ENCODE data around the gene RIMS4. TPM values are rescaled to one million over a fixed set of nuclear protein-coding genes. Genes with fewer than 3 reads are reported as not detected.

RIMS4 gene
- total RNA-seq, 1 donor from 2014 or later = 43.2 TPM

DNA sequence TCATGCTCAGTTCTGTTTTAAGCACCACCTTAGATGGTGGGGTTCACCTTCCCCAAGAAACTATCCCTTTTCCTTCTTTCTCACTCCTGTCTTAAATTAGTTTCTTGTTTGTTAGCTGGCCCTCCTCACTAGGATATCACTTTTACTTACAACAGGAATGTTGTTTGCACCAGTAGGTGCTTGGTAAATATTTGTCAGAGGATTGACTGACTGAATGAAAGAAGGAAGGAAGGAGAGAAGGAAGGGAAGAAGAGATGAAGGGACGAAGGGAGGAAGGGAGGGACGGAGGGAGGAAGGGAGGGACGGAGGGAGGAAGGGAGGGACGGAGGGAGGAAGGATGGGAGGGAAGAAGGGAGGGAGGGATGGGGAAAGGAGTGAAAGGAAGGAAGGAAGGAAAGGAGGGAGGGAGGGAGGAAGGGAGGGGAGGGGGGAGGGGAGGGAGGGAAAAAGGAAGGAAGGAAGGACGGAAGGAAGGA lies 65.2 kb downstream of the RIMS4 start:
- no peak for DNase-seq (ENCODE audit: low spot score in 2 of 2)

DNA sequence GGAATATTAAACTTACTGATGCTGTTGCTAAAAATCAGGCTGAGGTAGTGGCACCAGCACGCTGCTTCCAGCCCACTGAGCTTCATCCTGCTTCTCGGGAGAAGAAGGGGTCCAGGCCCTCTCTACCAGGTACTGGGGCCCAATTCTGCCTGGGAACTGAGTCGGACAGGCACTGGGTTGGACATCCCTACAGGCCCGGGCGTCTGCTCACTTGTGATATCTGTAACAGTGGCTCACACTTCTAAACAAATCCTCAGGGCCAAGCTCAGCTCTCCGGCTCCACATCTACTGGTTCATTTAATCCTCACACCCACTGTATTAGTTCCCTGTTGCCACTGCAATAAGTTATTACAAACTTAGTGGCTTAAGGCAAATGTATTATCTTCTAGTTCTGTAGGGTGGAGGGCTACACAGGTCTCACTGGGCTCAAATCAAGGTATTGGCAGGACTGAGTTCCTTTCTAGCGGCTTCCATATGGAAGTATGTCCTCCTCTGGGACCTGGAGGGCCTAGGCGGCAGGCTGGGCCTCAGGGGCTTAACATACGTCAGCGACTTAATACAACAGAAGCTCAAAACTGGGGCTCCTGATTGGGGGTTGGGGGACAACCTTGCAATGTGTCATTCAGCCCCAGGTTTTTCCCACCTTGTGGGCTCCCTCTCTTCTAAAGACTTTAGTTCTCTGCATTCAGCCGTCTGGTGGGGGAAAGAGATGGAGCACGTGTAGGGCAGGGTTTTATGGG lies 66.3 kb downstream of the RIMS4 start:
- DNase-seq (ENCODE audit: low spot score in 2 of 2) (no peak), FAIRE-seq (no peak)

More for the DNA sequence above, 65.2 kb downstream of the RIMS4 start:
- FAIRE-seq = no peak

DNA sequence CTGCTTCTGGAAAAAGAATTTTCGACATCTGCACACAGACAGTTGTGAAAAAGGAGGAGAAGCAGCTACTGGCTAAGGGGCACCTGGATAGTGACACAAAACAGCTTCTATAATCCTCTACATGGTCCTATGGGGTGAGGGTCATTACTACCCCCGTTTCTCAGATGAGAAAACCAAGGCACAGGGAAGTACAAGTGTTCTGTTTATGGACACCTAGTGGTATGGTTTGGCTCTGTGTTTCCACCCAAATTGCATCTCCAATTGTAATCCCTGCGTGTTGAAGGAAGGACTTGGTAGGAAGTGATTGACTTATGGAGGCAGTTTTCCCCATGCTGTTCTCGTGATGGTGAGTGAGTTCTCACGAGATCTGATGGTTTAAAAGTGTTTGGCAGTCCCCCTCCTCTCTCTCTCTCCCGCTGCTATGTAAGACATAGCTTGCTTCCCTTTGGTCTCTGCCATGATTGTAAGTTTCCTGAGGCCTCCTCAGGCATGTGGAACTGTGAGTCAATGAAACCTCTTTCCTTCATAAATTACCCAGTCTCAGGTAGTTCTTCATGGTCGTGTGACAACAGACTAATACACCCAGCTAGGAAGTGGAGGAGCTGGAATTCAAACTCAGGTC lies 67.2 kb downstream of the RIMS4 start:
- DNase-seq (ENCODE audit: low spot score in 2 of 2) (no peak), FAIRE-seq (no peak)

DNA sequence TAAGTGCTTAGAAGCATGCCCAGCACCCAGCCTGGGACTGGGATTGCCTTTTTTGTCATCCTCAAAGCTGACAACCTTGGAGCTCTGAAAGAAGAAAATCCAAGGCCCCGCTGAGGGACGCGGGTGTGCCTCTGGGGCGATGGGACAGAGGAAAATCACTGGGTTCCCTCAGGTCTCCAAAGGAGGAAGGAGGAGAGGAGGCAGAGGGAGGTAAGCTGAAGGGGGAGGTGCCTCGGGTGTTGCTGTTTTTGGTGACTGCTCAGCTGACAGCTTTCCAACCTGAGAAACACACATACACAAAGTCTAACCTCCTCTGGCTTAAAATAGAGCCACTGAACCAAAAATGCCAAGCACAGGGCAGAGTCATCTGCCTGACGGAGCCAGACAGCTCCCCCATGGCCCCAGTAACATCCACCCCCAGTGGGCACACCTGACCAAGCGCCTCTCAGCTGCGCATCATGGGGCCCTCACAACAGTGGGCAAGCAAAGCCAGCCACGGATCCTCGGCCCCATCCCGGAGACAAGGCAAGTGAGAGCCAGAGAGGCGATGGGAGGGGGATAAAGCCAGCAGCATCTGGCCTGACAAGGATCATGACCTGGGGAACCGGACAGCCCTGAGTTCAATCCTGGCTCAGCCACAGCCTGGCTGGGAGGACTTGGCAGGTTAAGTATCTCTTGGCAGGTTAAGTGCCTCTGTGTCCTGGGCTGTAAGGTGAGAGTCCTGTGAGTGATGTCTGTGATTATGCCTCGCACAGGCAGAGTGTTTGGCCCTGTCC lies 67.9 kb downstream of the RIMS4 start:
- no peak for FAIRE-seq
- DNase-seq (ENCODE audit: low spot score in 2 of 2) = no peak

DNA sequence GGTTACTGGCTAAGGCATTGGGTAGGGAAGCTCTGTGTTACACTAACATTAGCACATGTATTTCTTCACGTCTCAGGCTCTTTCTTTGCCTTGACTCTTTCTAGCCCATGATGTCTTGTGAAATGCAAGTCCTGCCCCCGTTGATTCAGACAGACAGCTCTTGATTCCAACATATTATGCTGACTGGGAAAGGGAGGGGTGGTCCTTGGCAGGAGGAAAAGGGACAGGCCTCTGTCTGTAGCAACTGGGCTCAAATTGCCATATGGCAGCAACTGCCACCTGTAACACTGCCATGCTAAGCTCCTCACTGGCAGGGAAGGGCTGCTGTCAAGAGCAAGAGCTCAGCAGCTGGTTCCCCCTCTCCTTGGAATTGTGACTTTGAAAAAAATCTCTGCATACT lies 70.4 kb downstream of the RIMS4 start:
- DNase-seq (ENCODE audit: low spot score in 2 of 2) (no peak), FAIRE-seq (no peak)

DNA sequence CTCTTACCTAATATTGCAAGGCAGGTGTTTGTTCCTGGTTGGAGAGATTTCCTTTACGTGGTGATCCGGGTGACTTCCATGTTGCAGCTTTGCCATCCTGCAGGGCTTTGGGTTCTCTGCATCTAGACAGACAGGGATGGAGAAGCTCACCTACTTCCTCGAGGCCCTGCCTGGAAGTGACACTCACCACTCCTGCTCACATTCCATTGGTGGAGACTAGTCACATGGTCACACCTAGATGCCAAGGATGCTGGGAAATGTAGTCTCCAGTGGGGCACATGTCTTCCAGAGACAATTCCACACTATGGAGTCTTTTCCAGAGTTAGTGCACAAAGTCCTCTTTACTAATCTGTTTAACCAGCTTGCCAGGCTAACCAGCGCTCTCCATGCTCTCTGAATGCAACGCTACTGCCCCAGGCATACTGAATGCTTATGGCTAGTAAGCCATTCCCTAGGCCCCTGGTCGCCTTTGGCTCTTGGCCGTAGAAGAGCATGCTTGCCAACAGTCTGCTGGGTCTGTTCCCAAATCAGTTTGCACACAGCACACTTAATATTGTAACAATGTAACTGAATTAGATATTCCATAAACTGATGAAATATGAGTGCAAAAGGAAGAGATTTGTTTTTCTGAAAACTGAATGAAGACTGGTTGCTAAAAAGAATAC lies 71.4 kb downstream of the RIMS4 start:
- DNase-seq (ENCODE audit: low spot score in 2 of 2) (peak; percentile 75 to 80), FAIRE-seq (no peak)

DNA sequence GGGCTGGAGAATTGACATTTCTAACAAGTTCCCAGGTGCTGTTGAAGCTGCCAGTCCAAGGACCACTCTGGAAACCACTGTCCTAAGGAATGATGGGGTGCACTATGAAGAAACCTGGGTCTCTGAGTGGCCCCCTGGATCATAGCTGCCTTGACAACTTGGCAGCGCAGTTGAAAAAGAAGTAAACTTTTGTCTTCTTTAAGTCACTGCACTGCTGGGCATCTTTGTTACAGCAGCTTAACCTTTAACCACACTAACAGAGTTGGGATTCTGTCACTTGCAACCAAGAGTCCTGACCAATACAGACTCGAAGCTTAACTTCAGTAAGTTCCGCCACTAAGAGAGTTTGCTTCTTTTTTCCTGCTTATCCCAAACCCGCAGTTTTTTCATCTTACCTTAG lies 73.2 kb downstream of the RIMS4 start:
- FAIRE-seq (no peak), DNase-seq (ENCODE audit: low spot score in 2 of 2) (no peak)

DNA sequence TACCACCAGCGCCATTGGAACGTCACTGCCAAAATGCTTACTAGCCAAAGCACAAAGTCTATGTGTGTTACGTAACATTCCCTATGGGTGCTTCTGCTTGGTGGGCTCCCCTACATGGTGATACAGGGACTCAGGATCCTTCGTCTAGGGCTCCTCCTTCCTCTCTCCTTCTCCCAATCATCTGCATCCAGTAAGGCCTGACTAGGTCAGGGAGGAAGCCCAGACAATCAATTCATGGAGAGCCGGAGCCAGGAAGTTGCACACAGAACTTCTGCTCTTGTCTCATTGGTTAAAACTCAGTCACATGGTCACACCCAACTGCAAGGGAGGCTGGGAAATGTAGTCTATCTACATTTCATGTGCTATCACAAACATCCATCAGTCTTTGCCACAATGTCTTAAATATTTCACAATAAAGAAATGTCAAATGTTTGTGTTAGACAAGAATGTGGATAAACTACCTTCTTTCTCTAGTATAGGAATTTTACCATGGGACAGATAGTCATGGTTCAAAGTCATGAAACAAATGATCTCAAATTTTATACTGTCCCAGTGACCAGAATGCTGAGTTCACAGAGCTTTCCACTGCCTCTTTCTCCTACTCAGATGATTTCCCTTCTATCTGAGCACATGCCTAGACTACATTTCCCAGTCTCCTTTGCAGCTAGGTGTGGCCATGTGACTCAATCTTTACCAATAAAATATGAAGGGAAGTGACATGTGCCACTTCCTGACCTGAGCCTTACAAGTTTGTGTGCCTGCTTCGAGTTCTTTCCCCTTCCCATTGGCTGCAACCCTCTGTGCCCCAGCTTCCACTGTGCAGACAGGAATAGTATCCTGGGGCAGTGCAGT lies 74.0 kb downstream of the RIMS4 start:
- DNase-seq (ENCODE audit: low spot score in 2 of 2) = peak; percentile 61 to 71
- FAIRE-seq = no peak

DNA sequence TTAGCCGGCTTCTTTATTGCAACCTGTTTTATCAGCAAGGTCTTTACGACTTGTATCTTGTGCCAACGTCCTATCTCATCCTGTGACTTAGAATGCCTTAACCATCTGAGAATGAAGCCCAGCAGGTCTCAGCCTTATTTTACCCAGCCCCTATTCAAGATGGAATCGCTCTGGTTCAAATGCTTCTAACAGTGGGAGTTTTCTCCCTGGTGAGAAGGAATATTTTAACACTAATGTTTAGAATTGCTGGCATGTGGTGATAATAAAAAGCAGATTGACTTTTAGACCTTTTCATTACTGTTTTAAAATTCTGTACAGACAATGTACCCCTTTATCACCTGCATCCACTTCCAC lies 74.6 kb downstream of the RIMS4 start:
- FAIRE-seq (no peak), DNase-seq (ENCODE audit: low spot score in 2 of 2) (no peak)

DNA sequence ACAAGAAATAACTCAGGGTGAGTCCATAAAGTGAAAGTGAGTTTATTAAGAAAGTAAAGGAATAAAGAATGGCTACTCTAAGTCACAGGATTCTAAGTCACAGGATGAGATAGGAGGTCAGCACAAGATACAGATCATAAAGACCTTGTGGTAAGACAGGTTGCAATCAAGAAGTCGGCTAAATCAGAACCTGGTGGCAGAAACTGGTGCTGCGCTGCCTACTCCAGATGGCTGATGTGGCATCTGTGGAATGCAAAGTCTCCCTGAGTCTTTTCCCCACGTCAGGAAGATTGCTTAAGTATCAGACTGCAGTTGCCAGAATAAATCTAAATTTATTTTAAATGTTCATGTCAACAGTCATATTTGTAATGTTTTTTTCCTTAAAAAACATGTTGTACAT lies 75.4 kb downstream of the RIMS4 start:
- DNase-seq (ENCODE audit: low spot score in 2 of 2) (no peak), FAIRE-seq (no peak)

DNA sequence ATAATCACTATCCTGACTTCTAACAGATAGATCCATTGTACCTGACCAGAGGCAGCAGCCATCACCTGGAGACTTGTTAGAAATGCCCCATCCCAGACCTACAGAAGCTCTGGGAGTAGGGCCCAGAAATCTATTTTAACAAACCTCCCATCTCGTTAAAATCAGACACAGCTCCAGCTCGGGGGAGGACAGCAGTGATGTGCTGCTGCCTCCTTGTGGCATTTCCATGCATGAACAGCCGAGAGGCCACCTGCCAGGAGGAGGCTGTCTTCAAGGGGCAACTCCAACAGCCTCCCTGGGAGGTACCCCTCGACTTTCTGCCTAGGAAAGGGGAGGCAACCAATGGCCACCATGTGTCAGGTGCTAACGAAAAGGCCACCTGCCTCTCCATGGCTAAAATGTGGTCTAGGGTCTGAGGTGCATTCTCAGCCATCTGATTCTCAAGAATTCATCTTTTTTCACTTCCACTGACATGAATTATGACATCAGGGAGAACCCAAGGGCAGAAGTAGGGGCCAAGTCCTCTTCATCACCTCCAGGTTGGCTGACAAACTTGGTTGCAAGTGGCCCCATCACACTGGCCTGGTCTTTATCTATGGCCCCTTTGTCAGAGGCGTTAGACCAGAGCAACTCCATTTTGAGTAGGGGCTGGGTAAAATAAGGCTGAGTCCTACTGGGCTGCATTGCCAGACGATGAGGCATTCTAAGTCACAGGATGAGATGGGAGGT lies 76.8 kb downstream of the RIMS4 start:
- DNase-seq (ENCODE audit: low spot score in 2 of 2) (peak; percentile 62 to 64), FAIRE-seq (no peak)

DNA sequence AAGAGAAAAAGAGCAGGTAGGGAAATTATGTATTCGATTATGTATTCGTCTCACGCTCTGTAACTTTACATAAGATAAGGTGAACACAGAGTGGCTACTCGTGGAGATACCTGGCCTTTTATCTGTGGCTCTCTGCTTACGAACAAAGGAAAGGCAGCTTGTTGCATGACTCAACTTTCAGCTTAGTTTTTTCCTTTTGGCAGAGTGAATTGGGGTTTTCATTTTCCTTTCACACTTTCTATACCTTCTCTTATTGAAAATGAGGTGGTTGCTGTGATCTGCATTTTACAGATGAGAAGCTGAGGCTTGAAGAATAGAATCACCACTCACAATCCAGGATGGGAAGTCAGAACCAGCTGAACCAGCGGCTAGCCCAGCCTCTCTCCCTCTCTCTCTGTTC lies 78.0 kb downstream of the RIMS4 start:
- no peak for FAIRE-seq
- no peak for DNase-seq (ENCODE audit: low spot score in 2 of 2)

DNA sequence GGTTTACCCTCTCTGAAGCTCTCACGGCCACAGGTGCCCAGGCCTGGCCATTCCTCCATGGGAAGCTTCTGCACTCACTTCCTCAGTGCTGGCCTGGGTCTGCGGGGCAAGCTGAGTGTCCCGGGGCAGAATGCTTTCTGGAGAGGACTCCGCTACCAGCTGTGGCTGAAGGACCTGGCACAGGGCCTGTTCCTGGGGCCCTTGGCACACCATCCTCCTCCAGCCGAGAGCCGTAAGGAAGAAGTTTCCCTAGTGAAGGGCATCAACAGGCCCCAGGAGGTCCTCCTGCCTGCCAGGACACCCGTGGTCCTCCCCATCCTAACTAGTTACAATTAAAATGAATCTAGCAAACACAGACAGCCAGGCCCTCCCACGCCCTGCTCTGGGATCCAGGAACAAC lies 78.7 kb downstream of the RIMS4 start:
- DNase-seq (ENCODE audit: low spot score in 2 of 2) (no peak), FAIRE-seq (no peak)

DNA sequence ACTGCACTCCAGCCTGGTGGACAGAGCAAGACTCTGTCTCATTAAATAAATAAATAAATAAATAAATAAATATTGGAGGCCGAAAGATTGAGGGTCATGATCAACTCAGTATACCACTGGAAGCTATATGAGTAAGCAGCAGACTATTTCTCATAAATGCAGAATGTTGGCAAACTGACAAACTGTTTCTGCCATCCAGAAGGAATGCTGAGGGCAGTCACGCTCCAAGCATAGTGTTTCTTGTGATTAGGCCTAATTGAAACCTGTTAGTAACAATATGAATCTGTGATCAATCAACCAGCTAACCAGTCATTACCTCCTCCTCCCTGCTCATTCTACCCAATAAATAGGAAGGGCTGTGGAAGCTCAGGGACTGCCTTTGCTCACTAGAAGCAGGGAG lies 79.9 kb downstream of the RIMS4 start:
- no peak for DNase-seq (ENCODE audit: low spot score in 2 of 2)
- FAIRE-seq = no peak

DNA sequence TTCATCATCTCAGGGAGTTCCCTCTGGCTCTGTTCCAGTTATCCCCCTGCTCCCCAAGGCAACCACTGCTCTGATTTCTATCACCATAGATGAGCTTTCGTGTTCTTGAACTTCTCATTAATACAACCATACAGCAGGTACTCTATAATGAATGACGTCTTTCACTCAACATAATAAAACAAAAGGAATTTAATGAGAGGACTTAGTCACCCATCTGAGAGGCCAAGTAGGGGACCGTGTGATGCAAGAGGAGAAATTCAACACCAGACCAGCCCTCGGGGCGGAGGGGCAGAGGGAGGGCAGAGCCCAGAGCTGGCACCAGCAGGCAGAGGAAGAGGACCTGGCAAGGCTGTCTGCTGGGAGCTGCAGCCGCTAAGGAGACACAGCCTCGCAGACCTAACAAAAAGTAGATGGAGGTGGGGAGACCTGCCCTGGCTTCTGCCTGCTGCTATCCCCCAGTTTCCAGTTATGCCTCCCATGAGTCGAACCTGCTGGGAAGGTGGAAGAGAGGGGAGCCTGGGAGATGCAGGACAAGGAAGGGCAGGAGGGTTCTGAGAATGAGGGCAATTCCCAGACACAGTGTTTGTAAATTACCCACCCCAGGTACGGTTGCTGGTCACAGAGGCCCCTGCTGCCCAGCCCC lies 81.4 kb downstream of the RIMS4 start:
- DNase-seq (ENCODE audit: low spot score in 2 of 2) (peak in 1 of 2 donors; percentile 54), FAIRE-seq (no peak)

DNA sequence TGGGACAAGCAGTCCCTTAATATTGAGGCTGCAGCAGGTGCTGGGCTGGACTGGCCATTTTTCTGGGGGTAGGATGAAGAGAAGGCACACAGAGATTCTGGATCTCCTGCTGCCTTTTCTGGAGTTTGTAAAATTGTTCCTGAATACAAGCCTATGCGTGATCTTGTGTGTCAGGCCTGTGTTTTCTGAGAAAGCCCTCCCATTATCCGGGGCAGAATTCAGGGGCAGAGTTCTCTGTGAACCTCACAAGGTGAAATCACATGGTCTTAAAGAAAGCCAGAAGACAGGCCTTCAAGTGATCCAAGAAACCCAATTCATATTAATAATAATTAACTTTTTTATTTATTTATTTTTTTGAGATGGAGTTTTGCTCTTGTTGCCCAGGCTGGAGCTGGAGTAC lies 82.7 kb downstream of the RIMS4 start:
- FAIRE-seq = no peak
- DNase-seq (ENCODE audit: low spot score in 2 of 2) = no peak

DNA sequence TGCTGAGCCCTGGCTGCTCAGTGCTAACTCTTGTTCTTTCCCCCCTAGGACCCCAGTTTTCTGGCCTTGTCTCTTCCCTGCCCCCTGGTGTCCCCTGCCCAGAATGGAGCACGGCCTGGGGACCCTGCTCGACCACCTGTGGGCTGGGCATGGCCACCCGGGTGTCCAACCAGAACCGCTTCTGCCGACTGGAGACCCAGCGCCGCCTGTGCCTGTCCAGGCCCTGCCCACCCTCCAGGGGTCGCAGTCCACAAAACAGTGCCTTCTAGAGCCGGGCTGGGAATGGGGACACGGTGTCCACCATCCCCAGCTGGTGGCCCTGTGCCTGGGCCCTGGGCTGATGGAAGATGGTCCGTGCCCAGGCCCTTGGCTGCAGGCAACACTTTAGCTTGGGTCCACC lies 83.3 kb downstream of the RIMS4 start:
- FAIRE-seq = no peak

DNA sequence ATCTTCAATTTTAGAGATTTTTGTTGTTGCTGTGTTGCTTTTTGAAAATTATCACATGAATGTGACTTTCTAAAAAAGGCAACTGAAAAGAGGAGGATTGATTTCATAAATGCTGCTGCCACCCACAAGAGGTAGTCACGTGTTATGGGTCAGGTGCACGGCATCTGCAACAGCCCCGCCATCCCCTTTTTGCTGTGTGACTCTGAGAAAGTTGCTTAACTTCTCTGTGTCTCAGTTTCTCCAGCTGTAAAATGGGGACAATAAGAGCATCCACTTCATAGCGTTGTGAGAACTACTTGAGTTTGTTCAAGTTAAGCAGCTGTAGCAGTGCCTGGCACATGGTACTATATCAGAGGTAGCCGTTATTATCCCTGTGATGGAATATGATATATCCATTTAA lies 84.5 kb downstream of the RIMS4 start:
- no peak for DNase-seq (ENCODE audit: low spot score in 2 of 2)
- no peak for FAIRE-seq

More for the DNA sequence above, 83.3 kb downstream of the RIMS4 start:
- DNase-seq (ENCODE audit: low spot score in 2 of 2) = no peak
